Nephron progenitor cell (in vitro differentiated cells): ENCODE results near the gene MACF1.

Experiments
- DNase-seq: peaks from one replicate; pipeline ENCODE4 v3.0.0; 2021
- H3K27ac Mint-ChIP-seq: 2 replicates; pipeline ENCODE4 v1.8.0; 2021; ENCODE audit warnings: mild to moderate bottlenecking, moderate library complexity, mixed read lengths
- H3K27me3 Mint-ChIP-seq: 2 replicates; pipeline ENCODE4 v1.8.0; 2021; ENCODE audit warnings: mild to moderate bottlenecking, low read depth, mixed read lengths; ENCODE audit not compliant: poor library complexity
- H3K36me3 Mint-ChIP-seq: 2 replicates; pipeline ENCODE4 v1.8.0; 2021; ENCODE audit warnings: low read depth, mixed read lengths
- H3K4me1 Mint-ChIP-seq: 2 replicates; pipeline ENCODE4 v1.8.0; 2021; ENCODE audit warnings: mixed read lengths
- H3K4me3 Mint-ChIP-seq: 2 replicates; pipeline ENCODE4 v1.8.0; 2021; ENCODE audit warnings: mild to moderate bottlenecking, moderate library complexity, mixed read lengths
- H3K9me3 Mint-ChIP-seq: 2 replicates; pipeline ENCODE4 v1.8.0; 2021; ENCODE audit warnings: mild to moderate bottlenecking, moderate library complexity, mixed read lengths
- TF ChIP-seq, protein P1 (sequence below): fragments of 200-600 bp; sonication (generic); IDR thresholded peaks from 2 replicates; pipeline ENCODE4 v1.5.0; 2021; ENCODE audit warnings: antibody characterized with exemption

The MACF1 gene

DNA sequence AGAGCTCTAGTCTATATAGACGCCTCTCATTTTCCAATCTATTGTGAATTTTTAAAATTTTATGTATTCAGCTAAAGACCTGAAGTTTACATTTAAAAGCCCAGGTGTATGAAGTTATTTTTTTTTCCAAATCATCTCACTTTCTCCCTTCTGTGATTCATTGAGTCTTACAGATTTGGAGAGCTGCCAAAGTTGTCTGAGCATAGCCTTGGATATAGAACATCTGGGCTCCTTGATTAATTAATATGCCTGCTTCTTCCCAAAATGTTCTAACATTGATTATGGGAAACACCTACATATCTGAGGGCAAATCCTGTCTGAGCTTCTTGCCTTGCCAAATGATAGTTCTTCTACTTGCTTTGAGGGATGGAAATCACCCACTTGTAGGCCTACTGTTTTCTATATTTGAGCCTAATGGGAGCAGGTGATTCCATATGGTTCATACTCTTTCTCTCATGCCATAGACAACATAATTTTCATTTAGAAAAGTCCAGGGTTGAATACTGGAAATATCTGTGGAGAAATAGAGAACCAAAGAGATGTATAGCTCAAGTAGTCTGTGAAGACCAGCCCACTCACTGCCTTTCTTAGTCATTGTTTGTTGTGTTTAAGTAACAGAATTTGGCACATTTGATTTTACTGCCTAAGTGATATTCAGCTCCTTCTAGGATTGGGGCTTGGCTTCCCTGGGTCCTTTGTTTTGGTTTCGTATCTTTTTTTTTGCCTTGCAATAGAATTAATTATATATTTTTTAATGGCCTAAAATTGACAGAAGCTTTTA lies 46.2 kb downstream of the MACF1 start:
- H3K4me1 Mint-ChIP-seq = peaks cover 12% of the 10 kb centered on the region
- H3K4me3 Mint-ChIP-seq = no peak overlapping the region
- H3K9me3 Mint-ChIP-seq = no peaks in the 10 kb centered on the region
- H3K27me3 Mint-ChIP-seq = no peaks in the 10 kb centered on the region
- TF ChIP-seq, protein P1, sequence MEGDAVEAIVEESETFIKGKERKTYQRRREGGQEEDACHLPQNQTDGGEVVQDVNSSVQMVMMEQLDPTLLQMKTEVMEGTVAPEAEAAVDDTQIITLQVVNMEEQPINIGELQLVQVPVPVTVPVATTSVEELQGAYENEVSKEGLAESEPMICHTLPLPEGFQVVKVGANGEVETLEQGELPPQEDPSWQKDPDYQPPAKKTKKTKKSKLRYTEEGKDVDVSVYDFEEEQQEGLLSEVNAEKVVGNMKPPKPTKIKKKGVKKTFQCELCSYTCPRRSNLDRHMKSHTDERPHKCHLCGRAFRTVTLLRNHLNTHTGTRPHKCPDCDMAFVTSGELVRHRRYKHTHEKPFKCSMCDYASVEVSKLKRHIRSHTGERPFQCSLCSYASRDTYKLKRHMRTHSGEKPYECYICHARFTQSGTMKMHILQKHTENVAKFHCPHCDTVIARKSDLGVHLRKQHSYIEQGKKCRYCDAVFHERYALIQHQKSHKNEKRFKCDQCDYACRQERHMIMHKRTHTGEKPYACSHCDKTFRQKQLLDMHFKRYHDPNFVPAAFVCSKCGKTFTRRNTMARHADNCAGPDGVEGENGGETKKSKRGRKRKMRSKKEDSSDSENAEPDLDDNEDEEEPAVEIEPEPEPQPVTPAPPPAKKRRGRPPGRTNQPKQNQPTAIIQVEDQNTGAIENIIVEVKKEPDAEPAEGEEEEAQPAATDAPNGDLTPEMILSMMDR = no peak
- H3K27ac Mint-ChIP-seq = no peak overlapping the region
- H3K36me3 Mint-ChIP-seq = peaks cover 30% of the 10 kb centered on the region
- no peak for DNase-seq

- no peak overlapping the region for H3K4me3 Mint-ChIP-seq
- H3K27ac Mint-ChIP-seq = no peak overlapping the region
- TF ChIP-seq, protein P1 = no peak
- H3K4me1 Mint-ChIP-seq = peaks cover 12% of the 10 kb centered on the region
- no peaks in the 10 kb centered on the region for H3K27me3 Mint-ChIP-seq
- no peak for DNase-seq
- H3K9me3 Mint-ChIP-seq = no peaks in the 10 kb centered on the region
- peaks cover 25% of the 10 kb centered on the region for H3K36me3 Mint-ChIP-seq
Observed at GRCh38 chr1:39255222-39255621, 50.7 kb downstream of the MACF1 start.

DNA sequence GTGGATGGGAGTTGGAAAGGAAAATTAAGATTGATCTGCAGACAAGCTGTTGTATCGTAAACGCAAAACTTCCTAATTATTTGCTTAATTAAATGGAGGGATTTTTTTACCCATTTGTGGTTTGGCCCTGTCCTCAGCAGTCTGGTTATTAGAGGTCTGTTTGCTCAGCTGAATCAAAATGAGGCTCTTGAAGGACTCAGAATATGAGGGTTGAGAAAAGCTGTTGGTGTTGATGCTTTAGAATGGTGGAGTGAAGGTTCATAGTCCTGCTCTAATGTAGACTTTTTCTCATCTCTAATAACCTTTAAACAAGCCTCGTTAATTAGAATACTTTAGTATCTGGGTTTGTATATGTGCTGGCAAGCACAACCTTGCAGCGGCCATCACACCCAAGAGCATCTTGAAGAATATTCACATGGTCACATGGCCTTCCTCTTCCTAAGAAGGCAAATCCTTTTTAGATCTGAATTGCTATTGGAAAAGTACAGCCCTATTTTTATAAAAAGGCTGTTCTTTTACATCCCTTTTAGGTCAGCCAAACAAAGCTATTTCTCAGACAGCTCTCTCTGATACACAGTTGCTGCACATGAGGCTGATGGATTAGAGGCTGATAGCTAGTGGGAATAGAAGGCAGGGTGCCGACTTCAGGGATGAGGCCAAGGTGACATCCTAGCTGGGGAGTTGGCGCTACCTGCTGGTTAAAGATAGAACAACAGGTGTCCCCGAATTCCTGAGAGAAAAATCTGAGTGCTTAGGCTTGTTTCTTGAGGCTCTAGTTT lies 53.8 kb downstream of the MACF1 start:
- Mint-ChIP-seq H3K36me3 (peaks cover 25% of the 10 kb centered on the region), H3K4me1 (no peaks in the 10 kb centered on the region), H3K27me3 (no peaks in the 10 kb centered on the region), H3K9me3 (no peaks in the 10 kb centered on the region), H3K27ac (peak overlapping the region; percentile 23), H3K4me3 (no peak overlapping the region)
- TF ChIP-seq, protein P1 = peak; percentile 81
- peak; percentile 76 for DNase-seq

GRCh38 chr1:39258925-39259244 lies 54.4 kb downstream of the MACF1 start:
- Mint-ChIP-seq H3K9me3 (no peaks in the 10 kb centered on the region), H3K27me3 (no peaks in the 10 kb centered on the region), H3K4me1 (no peaks in the 10 kb centered on the region), H3K36me3 (peaks cover 28% of the 10 kb centered on the region), H3K4me3 (no peak overlapping the region), H3K27ac (no peak overlapping the region)
- TF ChIP-seq, protein P1 = peak; percentile 14
- DNase-seq = no peak

DNA sequence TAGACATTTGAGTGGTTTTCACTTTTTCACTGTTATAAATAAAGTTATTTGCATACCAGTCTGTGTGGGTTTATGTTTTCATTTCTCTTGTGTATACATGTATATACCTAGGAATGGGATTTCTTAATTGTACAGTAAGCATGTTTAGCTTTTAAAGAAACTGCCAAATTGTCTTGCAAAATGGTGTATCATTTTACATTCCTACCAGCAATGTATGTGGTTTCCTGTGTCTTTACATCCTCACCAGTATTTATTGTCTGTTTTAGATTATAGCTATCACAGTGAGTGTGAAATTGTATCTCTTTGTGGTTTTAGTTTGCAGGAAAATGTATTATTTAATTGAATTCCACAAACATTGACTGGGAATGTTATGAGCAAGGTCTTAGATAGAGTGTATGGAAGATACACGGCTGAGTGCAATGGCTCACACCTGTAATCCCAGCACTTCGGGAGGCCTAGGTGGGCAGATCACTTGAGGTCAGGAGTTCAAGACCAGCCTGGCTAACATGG lies 57.3 kb downstream of the MACF1 start:
- Mint-ChIP-seq H3K4me3 (no peak overlapping the region), H3K27me3 (no peaks in the 10 kb centered on the region), H3K4me1 (peaks cover 14% of the 10 kb centered on the region), H3K9me3 (no peaks in the 10 kb centered on the region), H3K36me3 (peaks cover 28% of the 10 kb centered on the region), H3K27ac (no peak overlapping the region)
- TF ChIP-seq, protein P1 = no peak
- no peak for DNase-seq
